D721Med (cell line): ENCODE results near the gene CEP83.
"Not testable (repeated sequence)": the region's sequence is repeated elsewhere in the genome, so short reads cannot be mapped to it uniquely, and the experiment has no call there.

Source experiments
- DNase-seq: peaks from one replicate; pipeline ENCODE4 v3.0.0; 2011; ENCODE audit warnings: low spot score; ENCODE audit not compliant: insufficient read length
- FAIRE-seq: peaks from 2 replicates; lab custom pipeline; 2011; peaks lifted over from hg19 to GRCh38; lab: Jason Lieb, UNC
- TF ChIP-seq, protein P1 (sequence below): IDR thresholded peaks from 2 replicates; pipeline ENCODE4 v1.5.1; 2012; ENCODE audit warnings: mild to moderate bottlenecking, control low read depth; ENCODE audit not compliant: insufficient read depth; ENCODE audit errors: missing control alignments

Gene CEP83

GRCh38 chr12:94433744-94434143 lies 25.9 kb downstream of the CEP83 start:
- FAIRE-seq (no peak), DNase-seq (no peak)
- TF ChIP-seq, protein P1, sequence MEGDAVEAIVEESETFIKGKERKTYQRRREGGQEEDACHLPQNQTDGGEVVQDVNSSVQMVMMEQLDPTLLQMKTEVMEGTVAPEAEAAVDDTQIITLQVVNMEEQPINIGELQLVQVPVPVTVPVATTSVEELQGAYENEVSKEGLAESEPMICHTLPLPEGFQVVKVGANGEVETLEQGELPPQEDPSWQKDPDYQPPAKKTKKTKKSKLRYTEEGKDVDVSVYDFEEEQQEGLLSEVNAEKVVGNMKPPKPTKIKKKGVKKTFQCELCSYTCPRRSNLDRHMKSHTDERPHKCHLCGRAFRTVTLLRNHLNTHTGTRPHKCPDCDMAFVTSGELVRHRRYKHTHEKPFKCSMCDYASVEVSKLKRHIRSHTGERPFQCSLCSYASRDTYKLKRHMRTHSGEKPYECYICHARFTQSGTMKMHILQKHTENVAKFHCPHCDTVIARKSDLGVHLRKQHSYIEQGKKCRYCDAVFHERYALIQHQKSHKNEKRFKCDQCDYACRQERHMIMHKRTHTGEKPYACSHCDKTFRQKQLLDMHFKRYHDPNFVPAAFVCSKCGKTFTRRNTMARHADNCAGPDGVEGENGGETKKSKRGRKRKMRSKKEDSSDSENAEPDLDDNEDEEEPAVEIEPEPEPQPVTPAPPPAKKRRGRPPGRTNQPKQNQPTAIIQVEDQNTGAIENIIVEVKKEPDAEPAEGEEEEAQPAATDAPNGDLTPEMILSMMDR = no peak

DNA sequence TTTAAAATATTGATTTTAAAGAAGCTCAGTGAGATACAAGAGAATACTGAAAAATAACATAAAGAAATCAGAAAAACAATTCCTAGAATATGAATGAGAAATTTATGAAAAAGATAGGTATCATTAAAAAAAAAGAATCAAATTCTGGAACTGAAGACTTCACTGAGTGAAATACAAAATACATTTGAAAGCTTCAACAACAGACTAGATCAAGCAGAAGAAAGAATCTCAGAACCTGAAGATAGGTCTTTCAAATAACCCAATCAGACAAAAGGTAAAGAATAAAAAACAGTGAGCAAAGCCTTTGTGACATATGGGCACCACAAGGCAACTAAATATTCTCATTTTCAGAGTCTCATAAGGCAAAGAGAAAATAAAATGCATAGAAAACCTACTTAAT lies 29.4 kb downstream of the CEP83 start:
- DNase-seq (no peak), FAIRE-seq (no peak)
- TF ChIP-seq, protein P1 = no peak

GRCh38 chr12:94429633-94430032 lies 30.0 kb downstream of the CEP83 start:
- FAIRE-seq (no peak), DNase-seq (no peak)
- TF ChIP-seq, protein P1 = no peak

DNA sequence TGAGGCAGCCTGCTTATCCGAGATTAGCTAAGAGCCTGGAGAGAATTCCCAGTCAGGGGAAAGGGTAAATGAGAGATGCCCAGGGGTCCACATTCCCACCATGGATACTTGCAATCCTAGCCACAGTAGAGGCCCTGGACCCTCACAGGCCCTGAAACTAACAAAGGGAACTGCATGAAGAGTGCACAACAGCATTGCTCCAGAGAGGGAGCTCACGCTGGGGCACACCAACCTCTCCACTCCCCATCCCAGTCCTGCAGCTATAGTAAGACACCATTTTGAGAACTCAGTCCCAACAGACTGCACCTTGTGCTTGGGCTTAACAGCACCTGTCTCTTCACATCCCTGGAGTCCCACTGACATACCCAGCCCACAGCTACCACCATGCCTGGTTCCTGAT lies 30.5 kb downstream of the CEP83 start:
- no peak for DNase-seq
- FAIRE-seq = no peak
- TF ChIP-seq, protein P1 = no peak

DNA sequence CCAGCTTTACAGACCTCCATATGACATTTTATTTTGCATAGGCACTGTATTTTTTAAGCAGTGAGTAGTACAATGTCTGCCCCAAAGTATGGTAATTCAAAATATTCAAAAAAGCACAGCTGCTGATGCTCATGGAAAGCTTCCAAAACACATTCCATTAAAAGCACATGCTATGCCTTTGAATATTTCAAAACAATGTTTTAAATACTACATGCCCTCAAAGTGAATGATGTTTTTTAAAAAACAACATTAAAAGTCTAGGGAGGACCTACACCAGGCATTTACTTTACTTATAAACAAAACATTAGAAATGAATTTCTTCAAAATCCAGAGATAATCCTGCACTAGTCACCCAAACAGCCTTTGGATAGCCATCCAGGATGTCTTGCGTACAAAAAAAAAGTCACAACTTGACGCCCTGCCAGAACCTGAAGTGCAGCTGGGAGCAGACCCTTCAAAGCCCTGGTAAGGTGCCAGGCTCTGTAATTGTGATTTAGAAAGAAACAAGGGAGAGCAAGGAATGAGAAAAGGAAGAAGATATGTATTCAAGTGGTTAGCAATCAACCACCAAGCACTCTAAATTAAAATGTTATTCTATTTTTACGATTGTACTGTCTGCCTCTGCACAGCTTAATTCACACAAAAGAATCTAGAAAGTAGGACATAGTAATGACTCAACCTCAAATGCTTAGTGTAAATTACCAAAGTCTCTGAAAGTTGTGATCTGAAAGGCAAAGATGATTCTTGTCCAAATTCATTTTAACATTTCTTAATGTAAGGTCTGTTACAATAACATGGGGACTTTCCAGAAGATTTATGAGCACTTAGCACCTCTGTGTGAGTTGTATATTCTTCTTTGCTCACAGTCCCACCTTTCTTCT lies 31.9 kb downstream of the CEP83 start:
- FAIRE-seq = no peak
- TF ChIP-seq, protein P1 = no peak
- no peak for DNase-seq

DNA sequence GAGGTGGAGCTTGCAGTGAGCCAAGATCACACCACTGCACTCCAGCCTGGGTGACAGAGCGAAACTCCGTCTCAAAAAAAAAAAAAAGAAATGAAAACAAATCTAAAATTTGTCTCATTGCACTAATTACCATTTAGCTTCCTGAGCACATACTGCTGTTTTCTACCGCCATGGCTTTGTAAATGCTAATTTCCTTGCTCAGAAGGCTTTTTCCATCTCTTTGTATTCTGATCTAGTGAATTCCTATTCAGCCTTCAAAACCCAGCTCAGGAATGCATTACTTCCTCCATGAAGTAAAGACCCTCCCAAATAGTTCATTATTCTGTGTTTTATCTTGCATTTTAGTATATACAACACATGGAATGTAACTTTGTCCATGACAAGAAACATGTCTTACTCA lies 33.6 kb downstream of the CEP83 start:
- FAIRE-seq = no peak
- TF ChIP-seq, protein P1 = no peak

DNA sequence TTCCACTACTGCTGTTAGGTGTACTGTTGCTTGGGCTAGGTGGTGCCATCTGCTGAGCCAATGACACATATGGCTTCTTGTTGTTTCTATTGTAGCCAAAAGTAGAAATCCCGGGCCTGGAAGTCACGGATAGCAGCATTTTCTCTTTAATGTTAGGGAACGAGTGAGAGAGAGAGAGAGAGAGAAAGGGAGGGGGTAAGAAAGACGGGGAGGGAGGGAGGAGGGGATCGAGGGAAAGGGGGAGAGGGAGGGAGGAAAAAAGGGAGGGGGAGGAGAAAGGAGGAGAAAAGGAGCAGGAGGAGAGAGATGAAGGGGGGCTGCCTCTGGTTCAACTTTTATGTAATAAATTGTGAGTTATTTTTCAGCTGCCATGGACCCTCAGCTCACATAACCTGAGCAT lies 34.8 kb downstream of the CEP83 start:
- DNase-seq, FAIRE-seq: not testable (repeated sequence)

More for the DNA sequence above, 33.6 kb downstream of the CEP83 start:
- DNase-seq = no peak
